OCI-LY7 (cell line): ENCODE data around the gene HEY2.

Source experiments
- EZH2phosphoT487 ChIP-seq: fragments of 200-600 bp; sonication (generic); IDR thresholded peaks from 2 replicates; pipeline ENCODE4 v1.6.1; 2018; ENCODE audit warnings: low read depth, borderline replicate concordance, mild to moderate bottlenecking, mixed run types, antibody characterized with exemption, low read length, moderate library complexity, mixed read lengths
- TF ChIP-seq, protein P1 (sequence below): fragments of 200-600 bp; sonication (generic); conservative IDR thresholded peaks from 2 replicates; pipeline ENCODE4 v1.5.1; 2014; ENCODE audit warnings: mild to moderate bottlenecking, antibody characterized with exemption, low read length, moderate library complexity, mixed read lengths

- TF ChIP-seq, protein P1, sequence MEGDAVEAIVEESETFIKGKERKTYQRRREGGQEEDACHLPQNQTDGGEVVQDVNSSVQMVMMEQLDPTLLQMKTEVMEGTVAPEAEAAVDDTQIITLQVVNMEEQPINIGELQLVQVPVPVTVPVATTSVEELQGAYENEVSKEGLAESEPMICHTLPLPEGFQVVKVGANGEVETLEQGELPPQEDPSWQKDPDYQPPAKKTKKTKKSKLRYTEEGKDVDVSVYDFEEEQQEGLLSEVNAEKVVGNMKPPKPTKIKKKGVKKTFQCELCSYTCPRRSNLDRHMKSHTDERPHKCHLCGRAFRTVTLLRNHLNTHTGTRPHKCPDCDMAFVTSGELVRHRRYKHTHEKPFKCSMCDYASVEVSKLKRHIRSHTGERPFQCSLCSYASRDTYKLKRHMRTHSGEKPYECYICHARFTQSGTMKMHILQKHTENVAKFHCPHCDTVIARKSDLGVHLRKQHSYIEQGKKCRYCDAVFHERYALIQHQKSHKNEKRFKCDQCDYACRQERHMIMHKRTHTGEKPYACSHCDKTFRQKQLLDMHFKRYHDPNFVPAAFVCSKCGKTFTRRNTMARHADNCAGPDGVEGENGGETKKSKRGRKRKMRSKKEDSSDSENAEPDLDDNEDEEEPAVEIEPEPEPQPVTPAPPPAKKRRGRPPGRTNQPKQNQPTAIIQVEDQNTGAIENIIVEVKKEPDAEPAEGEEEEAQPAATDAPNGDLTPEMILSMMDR = no peak
- no peak for TF ChIP-seq EZH2phosphoT487
These were observed 53.0 kb downstream of the HEY2 start for GRCh38 chr6:125802383-125802782.
